Measurements from ENCODE around the gene TMEM269. TPM values are rescaled to one million over a fixed set of nuclear protein-coding genes. Genes with fewer than 3 reads are reported as not detected.
A peak's percentile ranks its signal among the peaks of the same experiment; 100 is the strongest.

Gene TMEM269
- total and polyA plus RNA-seq, 8 donors = 0.17 to 1.6 (median 1.3) TPM; not detected in 1

GRCh38 chr1:42834803-42835202, 50.0 kb downstream of the TMEM269 start:
- peaks cover 0 to 13% of the 10 kb centered on the region in 2 donors for H3K4me1 ChIP-seq
- no peak for ATAC-seq
- no peak overlapping the region for H3K27ac ChIP-seq
- no peaks in the 10 kb centered on the region for H3K27me3 ChIP-seq
- no peak for DNase-seq
- H3K4me3 ChIP-seq = no peak overlapping the region
- TF ChIP-seq CTCF (IDR thresholded peaks at IDR 0.05) = no peak
- H3K9me3 ChIP-seq = no peaks in the 10 kb centered on the region
- intact Hi-C loops (cut with DNase I) = no loop called here
- H3K36me3 ChIP-seq = peaks cover 0 to 22% of the 10 kb centered on the region in 2 donors

GRCh38 chr1:42835422-42835821, 50.6 kb downstream of the TMEM269 start:
- ATAC-seq = no peak
- Histone ChIP-seq H3K4me1 (peaks cover 0 to 13% of the 10 kb centered on the region in 2 donors), H3K9me3 (no peaks in the 10 kb centered on the region), H3K27me3 (no peaks in the 10 kb centered on the region), H3K27ac (no peak overlapping the region), H3K36me3 (peaks cover 0 to 18% of the 10 kb centered on the region in 2 donors), H3K4me3 (no peak overlapping the region)
- intact Hi-C loops (cut with DNase I) = no loop called here
- no peak for TF ChIP-seq CTCF (IDR thresholded peaks at IDR 0.05)
- DNase-seq = no peak

- Histone ChIP-seq H3K4me3 (no peak overlapping the region), H3K27ac (no peak overlapping the region), H3K4me1 (peaks cover 0 to 13% of the 10 kb centered on the region in 2 donors), H3K36me3 (peaks cover 0 to 17% of the 10 kb centered on the region in 2 donors), H3K9me3 (no peaks in the 10 kb centered on the region), H3K27me3 (no peaks in the 10 kb centered on the region)
- intact Hi-C loops (cut with DNase I) = no loop called here
- no peak for TF ChIP-seq CTCF (IDR thresholded peaks at IDR 0.05)
- ATAC-seq (peak; percentile 49), DNase-seq (no peak)
These were observed 52.9 kb downstream of the TMEM269 start for GRCh38 chr1:42837709-42838108.

- no peak for TF ChIP-seq CTCF (IDR thresholded peaks at IDR 0.05)
- intact Hi-C loops (cut with DNase I) = no loop called here
- DNase-seq (no peak), ATAC-seq (peak; percentile 68)
- Histone ChIP-seq H3K4me1 (peaks cover 0 to 13% of the 10 kb centered on the region in 2 donors), H3K9me3 (no peaks in the 10 kb centered on the region), H3K4me3 (no peak overlapping the region), H3K36me3 (peaks cover 0 to 25% of the 10 kb centered on the region in 2 donors), H3K27me3 (no peaks in the 10 kb centered on the region), H3K27ac (peak overlapping the region in 1 of 2 donors; percentile 46)
These were observed 53.8 kb downstream of the TMEM269 start for GRCh38 chr1:42838482-42839190.

- intact Hi-C loops (cut with DNase I) = no loop called here
- Histone ChIP-seq H3K9me3 (no peaks in the 10 kb centered on the region), H3K4me1 (peaks cover 0 to 33% of the 10 kb centered on the region in 2 donors), H3K36me3 (peaks cover 0 to 21% of the 10 kb centered on the region in 2 donors), H3K4me3 (no peak overlapping the region), H3K27me3 (no peaks in the 10 kb centered on the region), H3K27ac (no peak overlapping the region)
- ATAC-seq = no peak
- no peak for TF ChIP-seq CTCF (IDR thresholded peaks at IDR 0.05)
- no peak for DNase-seq
These were observed 56.2 kb downstream of the TMEM269 start for GRCh38 chr1:42841010-42841409.
